Measurements from ENCODE around the gene XRCC6.

- TF ChIP-seq NR2C2 (CRISPR knock-in tag; IDR thresholded peaks at IDR 0.05) (no peak), NR2C2 (tag; IDR thresholded peaks at IDR 0.05) (no peak), POLR2H (tag; IDR thresholded peaks at IDR 0.05; ENCODE audit: low read depth) (no peak), CBFB (CRISPR knock-in tag; IDR thresholded peaks at IDR 0.05) (no peak), SMARCC2 (IDR thresholded peaks at IDR 0.05; ENCODE audit: low read depth) (no peak), RNF219 (CRISPR knock-in tag; IDR thresholded peaks at IDR 0.05) (no peak), NUFIP1 (IDR thresholded peaks at IDR 0.05; ENCODE audit: partially characterized antibody) (no peak), ZBTB40 (IDR thresholded peaks at IDR 0.05) (no peak), ZBTB40 (CRISPR knock-in tag; IDR thresholded peaks at IDR 0.05) (no peak), ZNF766 (CRISPR knock-in tag; conservative IDR thresholded peaks at IDR 0.05) (no peak)
- TF ChIP-seq, protein P1, sequence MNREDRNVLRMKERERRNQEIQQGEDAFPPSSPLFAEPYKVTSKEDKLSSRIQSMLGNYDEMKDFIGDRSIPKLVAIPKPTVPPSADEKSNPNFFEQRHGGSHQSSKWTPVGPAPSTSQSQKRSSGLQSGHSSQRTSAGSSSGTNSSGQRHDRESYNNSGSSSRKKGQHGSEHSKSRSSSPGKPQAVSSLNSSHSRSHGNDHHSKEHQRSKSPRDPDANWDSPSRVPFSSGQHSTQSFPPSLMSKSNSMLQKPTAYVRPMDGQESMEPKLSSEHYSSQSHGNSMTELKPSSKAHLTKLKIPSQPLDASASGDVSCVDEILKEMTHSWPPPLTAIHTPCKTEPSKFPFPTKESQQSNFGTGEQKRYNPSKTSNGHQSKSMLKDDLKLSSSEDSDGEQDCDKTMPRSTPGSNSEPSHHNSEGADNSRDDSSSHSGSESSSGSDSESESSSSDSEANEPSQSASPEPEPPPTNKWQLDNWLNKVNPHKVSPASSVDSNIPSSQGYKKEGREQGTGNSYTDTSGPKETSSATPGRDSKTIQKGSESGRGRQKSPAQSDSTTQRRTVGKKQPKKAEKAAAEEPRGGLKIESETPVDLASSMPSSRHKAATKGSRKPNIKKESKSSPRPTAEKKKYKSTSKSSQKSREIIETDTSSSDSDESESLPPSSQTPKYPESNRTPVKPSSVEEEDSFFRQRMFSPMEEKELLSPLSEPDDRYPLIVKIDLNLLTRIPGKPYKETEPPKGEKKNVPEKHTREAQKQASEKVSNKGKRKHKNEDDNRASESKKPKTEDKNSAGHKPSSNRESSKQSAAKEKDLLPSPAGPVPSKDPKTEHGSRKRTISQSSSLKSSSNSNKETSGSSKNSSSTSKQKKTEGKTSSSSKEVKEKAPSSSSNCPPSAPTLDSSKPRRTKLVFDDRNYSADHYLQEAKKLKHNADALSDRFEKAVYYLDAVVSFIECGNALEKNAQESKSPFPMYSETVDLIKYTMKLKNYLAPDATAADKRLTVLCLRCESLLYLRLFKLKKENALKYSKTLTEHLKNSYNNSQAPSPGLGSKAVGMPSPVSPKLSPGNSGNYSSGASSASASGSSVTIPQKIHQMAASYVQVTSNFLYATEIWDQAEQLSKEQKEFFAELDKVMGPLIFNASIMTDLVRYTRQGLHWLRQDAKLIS (CRISPR knock-in tag; IDR thresholded peaks at IDR 0.05): no peak
Measured at GRCh38 chr22:41575533-41575932, 45.6 kb upstream of the XRCC6 start.

Data from K562 (cell line).